ENCODE data around the gene RGP1.

RGP1 gene

GRCh38 chr9:35774907-35775635, 26.0 kb downstream of the RGP1 start:
- DNase-seq (ENCODE audit: low spot score): no peak

- DNase-seq (ENCODE audit: low spot score): no peak
Measured at GRCh38 chr9:35776018-35776417, 26.9 kb downstream of the RGP1 start.

- no peak for DNase-seq (ENCODE audit: low spot score)
Measured at GRCh38 chr9:35778496-35778895, 29.4 kb downstream of the RGP1 start.

- no peak for DNase-seq (ENCODE audit: low spot score)
Measured at GRCh38 chr9:35781066-35781465, 32.0 kb downstream of the RGP1 start.

GRCh38 chr9:35783418-35783817, 34.3 kb downstream of the RGP1 start:
- no peak for DNase-seq (ENCODE audit: low spot score)

DNA sequence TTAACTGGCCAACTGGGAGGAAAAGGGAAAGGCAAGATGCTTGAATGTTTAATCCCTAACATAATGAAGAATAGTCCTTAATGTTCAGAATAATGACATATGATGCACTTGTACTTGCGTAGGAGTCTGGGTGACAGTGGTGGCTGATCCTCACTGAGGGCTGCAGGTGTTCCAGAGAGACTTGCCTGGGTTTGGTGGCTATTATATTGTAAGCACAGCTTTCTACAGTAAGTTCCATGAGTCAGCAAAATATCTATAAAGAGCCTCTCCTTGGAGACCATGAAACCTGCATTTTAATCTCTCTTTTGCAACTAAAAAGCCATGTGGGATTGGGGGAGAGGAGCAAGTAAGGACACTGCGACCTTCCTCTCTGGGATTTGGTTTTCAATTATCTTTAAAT, 40.5 kb downstream of the RGP1 start:
- DNase-seq (ENCODE audit: low spot score): no peak

GRCh38 chr9:35790025-35790384, 40.9 kb downstream of the RGP1 start:
- DNase-seq (ENCODE audit: low spot score): no peak

- peak; percentile 91 for DNase-seq (ENCODE audit: low spot score)
Measured at GRCh38 chr9:35790385-35791296, 41.6 kb downstream of the RGP1 start.

DNA sequence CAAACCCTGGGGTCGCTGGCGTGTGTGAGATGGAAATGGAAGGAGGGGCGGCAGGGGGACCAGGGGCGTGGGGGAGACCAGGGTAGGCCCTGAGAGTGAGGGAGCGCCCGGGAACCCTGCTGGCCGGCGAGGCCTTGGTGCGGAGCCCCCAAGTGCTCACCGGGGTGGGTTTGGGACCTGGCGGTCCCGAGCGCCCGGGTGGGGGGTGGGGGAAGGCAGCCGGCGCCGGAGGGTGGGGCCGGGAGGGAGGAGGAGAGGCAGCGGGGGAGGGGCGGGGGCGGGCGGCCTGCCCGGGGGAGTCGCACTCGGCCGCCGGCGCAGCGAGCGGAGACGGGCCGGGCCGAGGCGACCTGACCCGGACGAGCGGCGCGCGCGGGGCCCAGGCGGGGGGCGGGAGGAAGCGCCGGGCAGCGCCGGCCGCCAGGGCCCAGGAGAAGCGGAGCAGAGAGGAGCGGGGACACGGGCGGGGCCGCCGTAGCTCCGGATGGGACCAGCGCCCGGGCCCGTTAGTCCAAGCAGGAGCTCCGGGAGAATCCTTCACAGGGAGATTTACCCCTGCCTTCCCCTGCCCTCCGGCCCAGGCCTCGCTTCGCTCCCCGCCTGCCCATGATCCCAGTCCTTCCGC, 42.3 kb downstream of the RGP1 start, which contains the start of gene NPR2:
NPR2 (plus strand) TSS at position 295 of the 625 bp plus-strand sequence. CDS start 818 bp downstream, outside the sequence.
- peak; percentile 54 for DNase-seq (ENCODE audit: low spot score)

DNA sequence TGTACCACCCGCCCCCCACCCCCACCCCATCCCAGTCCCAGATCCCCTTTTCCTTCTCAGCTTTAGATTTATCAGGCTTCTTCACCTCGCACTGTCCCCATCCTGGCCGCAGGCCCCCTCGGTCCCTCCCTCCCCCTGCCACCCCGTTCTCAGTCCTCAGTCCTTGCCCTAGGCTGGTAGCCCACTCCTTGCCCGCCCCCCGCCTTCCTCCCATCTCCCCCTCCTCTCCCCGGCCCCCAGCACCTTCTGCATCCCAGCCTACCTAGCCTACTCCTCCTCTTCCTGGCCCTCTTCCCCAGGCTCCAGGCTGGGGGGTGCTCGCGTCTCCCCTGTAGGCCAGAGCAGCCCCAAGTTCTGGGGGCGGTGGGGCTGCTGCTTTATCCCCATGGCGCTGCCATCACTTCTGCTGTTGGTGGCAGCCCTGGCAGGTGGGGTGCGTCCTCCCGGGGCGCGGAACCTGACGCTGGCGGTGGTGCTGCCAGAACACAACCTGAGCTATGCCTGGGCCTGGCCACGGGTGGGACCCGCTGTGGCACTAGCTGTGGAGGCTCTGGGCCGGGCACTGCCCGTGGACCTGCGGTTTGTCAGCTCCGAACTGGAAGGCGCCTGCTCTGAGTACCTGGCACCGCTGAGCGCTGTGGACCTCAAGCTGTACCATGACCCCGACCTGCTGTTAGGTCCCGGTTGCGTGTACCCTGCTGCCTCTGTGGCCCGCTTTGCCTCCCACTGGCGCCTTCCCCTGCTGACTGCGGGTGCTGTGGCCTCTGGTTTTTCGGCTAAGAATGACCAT, 43.1 kb downstream of the RGP1 start:
- no peak for DNase-seq (ENCODE audit: low spot score)

DNA sequence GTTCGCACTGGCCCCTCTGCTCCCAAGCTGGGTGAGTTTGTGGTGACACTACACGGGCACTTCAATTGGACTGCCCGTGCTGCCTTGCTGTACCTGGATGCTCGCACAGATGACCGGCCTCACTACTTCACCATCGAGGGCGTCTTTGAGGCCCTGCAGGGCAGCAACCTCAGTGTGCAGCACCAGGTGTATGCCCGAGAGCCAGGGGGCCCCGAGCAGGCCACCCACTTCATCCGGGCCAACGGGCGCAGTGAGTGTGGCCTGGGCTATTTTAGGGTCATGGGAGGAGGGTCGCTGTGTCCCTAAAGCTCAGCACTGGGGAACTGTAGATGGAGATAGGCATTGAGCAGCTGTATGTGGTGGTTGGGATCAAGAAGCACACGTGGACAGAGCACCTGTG, 43.7 kb downstream of the RGP1 start:
- no peak for DNase-seq (ENCODE audit: low spot score)

DNA sequence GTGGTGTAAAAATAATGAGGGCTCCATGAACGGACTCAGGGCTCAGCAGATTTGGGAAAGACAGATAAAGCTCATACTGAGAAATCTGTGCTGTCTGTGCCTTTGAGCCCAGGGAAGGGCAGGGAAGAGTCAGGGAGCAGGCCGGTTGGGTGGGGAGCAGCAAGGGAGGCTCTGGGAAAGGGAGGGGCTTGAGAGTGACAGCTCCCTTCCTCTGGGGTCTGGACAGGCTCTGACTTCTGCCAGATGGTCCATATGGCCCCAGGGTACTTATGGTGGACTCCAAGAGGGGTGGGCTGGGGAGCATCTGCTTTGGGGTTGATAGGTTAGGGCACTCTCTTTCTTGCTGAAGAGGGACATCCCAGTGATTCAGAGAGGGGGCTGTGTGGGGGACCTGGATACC, 44.4 kb downstream of the RGP1 start:
- DNase-seq (ENCODE audit: low spot score): no peak

GRCh38 chr9:35795695-35796094, 46.6 kb downstream of the RGP1 start:
- no peak for DNase-seq (ENCODE audit: low spot score)

DNA sequence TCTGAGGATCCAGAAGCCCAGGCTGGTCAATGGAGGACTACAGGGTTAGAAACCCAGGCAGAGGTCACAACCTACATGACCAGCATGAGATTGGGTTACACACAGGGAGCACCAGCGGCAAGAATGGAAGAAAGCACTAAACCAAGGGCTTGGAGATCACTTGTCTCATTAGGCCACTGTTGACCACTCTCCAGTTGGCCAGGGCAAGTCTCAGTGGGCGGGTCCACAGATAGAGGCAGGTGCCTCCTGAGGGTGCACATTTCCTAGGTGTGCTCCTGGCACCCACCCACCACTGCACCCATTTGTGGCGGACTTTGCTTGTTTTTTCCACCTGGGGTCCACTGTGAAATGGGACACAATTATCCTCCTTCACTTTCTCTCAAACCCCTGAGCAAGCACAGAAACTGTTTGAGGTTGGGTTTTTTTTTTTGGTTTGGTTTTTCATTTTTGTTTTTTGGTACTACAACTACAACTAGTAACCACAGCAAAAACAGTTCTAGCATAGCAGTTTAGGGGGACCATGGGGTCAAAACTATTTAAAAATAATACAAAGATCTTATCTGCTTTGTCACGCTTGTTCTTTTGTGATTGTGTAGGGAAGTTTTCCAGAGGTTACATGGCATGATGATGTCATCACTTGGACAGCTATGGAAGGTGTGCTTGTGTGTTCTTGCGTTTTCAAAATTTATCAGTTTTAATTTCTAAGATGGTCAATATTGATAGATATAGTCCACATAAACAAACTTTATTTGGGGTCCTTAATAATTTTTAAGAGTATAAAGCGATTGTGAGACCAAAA, 48.4 kb downstream of the RGP1 start:
- DNase-seq (ENCODE audit: low spot score): no peak

- peak; percentile 19 for DNase-seq (ENCODE audit: low spot score)
Measured at GRCh38 chr9:35798658-35799374, 49.7 kb downstream of the RGP1 start.

DNA sequence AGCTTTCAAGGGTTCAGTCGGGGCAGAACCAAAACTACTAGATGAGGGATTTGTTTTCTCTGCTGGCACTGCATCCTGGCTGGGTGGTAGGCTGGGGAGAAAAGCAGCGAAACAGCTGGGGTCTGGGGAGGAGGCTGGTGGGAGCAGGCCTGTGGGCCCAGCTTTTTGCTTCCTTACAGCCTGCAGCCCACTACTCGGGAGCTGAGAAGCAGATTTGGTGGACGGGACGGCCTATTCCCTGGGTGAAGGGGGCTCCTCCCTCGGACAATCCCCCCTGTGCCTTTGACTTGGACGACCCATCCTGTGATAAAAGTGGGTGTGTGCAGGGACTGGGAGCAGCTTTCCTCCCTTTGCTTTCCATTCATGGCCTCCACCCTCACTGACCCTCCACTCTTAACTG, 51.4 kb downstream of the RGP1 start:
- DNase-seq (ENCODE audit: low spot score): no peak

GRCh38 chr9:35801328-35802128, 52.4 kb downstream of the RGP1 start:
- no peak for DNase-seq (ENCODE audit: low spot score)

DNA sequence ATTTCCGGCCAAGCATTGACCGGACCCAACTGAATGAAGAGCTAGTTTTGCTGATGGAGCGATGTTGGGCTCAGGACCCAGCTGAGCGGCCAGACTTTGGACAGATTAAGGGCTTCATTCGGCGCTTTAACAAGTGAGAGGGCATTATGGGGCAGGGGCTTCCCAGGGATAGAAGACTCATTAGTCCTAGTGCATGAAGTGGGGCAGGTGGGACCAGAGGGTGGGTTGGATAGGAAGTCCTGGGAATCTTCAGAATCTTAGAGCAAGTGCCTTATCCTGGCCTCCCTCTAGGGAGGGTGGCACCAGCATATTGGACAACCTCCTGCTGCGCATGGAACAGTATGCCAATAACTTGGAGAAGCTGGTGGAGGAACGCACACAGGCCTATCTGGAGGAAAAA, 57.0 kb downstream of the RGP1 start:
- no peak for DNase-seq (ENCODE audit: low spot score)

All from hepatic stellate cell (primary cell).